GM19240 (cell line): ENCODE measurements around the gene DYRK1A.
A peak's percentile ranks its signal among the peaks of the same experiment; 100 is the strongest.
"Not testable (repeated sequence)": the region's sequence is repeated elsewhere in the genome, so short reads cannot be mapped to it uniquely, and the experiment has no call there.

Experiments used
- DNase-seq: peaks from one replicate; pipeline ENCODE4 v3.0.0; 2011; ENCODE audit warnings: low spot score; ENCODE audit not compliant: insufficient read length

DYRK1A gene

DNA sequence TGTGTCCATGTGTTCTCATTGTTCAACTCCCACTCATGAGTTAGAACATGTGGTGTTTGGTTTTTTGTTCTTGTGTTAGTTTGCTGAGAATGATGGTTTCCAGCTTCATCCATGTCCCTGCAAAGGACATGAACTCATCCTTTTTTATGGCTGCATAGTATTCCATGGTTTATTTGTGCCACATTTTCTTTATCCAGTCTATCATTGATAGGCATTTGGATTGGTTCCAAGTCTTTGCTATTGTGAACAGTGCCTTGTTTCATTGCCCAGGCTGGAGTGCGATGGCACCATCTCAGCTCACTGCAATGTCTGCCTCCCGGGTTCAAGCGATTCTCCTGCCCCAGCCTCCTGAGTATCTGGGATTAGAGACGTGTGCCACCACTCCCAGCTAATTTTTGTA is 183.2 kb downstream of the DYRK1A start:
- not testable (repeated sequence) for DNase-seq

- no peak for DNase-seq
These were observed 183.6 kb downstream of the DYRK1A start for GRCh38 chr21:37550157-37550556.

DNA sequence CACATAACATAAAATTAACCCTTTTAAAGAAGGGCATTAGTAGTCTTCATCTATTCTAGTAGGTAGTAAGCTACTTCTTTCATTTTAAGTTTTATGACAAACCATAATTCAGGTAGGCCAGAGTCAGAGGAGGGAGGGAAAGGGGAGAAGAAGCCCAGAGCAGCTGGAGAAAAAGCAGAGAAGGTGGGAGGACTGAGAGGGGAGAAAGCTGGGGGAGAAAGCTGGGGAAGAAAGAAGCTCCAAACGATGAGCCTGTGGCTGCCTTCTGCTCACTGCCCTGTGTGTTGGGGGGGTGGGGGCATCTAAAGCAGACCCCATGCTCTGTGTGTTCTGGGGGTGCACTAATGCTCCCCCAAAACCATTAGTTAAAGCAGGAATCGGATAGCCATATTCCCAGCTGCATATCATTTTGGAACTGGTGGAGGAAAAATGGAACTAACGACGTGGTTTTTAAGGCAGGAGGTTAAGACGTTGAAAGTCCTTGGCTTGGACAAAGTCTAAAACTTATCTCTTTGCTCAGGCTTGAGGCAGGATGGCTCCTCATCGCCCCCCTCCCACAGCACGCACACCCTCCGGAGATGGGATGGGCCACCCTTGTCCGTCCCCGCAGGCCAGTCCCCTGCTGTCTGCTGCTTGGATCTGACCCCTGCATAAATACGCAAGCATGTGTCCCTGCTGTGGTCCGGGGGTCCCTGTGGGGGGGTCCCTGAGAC is 184.2 kb downstream of the DYRK1A start:
- DNase-seq = no peak

GRCh38 chr21:37551331-37551992 is 184.9 kb downstream of the DYRK1A start:
- DNase-seq = no peak

DNA sequence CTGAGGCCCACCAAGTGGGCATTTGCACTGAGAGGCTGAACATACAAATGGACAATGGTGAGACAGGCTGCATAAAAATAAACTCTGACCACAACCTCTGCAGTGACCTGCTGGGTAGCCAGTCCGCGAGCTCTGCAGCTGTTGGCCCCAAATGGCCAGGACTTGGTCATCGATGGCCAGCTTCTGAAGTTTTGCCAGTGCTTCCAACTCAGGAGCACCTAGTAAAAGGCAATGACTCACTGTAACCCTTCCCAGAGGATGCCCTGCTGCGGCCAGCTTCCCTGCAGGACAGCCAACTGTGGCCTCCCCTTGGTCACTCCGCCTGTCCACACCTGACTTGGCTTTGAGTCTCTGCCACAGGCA is 185.4 kb downstream of the DYRK1A start:
- DNase-seq = no peak

DNA sequence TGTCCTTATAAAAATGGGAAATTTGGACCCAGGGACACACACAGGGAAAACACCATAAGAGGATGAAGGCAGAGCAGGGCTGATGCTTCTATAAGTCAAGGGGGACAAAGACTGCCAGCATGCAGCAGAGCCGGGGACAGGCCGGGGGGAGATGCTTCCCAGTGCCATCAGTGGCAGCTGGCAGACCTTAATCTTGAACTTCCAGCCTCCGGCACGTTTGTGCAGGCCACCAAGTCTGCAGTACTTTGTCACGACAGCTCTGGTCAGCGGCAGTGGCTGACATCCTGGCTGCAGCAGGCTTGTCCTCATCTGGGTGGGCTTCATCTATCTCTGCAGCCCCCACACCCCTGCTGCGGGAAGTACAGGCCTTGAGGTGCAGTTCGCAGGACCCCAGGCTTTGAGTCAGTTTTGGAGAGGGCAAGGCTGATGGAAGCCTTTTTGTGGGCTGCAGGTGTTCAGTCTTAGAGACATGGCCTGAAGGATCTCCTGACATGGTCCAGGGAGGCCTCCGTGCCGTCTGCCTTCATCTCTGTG is 186.0 kb downstream of the DYRK1A start:
- DNase-seq = no peak

- DNase-seq = no peak
These were observed 186.5 kb downstream of the DYRK1A start for GRCh38 chr21:37553078-37553481.

- no peak for DNase-seq
These were observed 188.2 kb downstream of the DYRK1A start for GRCh38 chr21:37554661-37555379.

DNA sequence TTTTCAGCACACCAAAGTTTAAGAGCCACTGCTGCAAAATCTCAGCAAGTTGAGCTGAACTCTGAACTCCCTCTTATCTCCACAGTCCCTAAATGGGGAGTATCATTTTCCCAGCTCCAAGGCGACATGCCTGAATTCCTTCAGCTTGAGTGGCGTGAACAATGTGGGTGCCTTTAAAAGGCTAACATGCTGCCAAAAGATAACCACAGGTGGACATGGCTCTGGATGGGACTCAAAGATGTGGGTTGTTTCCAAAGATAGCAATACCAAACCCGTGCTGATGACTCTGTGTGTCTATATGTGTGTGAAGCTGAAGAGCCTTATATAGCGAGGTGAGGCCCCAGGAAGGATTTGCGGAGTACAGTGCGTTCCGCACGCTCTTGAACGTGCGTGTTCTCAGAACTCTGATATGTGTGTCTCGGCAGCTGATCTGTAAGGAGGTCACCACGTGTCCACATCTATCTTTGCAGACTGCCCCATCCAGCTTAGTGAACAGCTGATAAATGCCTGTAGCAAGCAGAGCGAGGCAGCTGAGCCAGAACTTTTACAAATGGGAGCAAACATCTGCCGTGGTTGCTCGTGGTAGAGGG is 189.2 kb downstream of the DYRK1A start:
- DNase-seq = no peak

DNA sequence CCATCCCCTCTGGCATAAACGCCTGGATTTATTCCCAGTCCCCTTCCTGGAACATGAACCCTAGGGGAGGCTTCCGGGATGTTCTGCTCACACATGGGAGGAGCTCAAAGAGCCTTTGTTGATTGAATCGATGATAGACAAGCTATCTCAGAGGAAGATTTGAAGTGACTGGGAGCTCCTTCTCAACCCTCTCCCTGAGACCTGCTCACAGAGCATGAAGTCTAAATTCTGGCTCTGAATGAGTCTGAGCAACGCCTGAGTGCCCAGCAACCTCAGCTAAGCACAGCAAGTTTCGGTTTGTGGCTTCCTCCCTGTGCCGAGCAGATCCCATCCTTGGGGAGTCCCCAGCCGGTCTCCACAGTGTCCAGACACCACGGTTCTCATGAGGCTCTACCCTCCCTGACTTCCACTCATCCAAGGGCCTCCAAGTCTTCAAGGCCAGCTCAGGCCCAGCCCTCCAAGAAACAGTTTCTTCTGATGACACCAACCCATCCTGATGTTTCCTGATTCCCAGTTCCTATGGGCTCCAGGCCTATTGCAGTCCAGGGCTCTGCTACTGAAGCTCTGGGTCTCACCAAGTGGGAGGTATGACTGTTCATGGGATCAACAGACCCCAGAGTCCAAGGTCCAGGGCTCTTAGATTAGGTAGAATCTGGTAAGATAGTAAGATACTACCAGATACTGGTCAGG is 190.8 kb downstream of the DYRK1A start:
- peak; percentile 68 for DNase-seq

DNA sequence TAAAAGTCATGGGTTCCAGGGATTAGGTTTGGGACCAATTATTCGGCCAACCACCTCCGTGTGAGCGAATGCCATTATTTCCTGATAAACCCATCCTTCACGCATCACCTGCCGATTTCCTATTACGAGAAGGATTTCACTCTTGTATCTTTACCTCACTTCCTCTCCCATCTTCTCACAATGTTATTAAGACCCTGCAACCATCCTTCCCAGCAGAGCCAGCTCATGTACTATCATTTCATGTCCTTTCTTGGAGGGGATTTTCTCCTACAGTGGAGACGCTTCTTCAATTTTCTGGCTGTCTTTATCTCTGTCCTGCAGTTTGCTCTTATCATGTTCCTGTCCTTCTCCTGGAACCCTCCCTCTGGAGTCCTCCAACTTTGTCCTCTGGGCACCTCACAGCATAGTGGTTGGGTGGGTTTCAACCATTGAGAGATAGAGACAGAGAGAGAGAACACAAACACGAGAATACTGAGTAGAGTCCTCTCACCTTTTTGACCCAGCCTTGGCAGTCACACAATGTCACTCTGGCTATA is 192.2 kb downstream of the DYRK1A start:
- no peak for DNase-seq

DNA sequence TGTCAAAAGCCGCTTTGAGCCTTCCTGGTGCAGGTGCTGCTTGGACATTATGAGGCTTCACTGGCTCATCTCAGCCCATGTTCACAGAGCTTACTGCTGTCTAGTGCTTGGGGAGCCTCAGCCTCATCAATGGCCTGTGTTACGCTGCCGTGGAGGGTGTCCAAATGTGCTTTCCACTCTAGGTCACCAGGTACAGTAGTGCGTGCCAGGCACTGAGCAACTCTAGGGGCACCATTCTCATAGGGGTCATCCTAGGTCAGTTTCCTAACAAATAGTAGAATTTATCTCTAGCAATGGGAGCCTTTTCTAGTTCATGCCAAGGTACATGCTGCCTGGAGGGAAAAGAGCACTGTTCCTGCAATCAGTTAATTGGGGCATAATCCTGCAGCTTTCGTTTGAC is 193.8 kb downstream of the DYRK1A start:
- DNase-seq = no peak

DNA sequence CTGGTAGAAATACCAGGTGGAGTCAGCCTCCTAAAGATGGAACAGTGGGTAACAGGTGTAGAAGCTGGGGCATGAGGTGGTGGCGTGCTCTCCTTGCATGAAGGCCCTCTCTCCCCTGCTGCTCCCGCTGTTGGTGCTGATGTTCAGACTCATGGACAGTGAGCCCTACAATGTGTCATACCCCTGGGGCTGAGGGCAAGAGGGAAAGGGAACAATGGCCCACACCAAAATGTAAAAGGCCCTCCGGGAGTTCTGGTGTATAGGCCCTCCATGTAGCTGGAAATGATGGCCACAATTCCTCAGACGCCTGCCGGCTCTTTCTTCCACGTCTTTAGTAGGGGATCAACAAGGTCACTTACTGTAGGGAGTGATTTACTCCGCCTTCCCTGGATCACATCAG is 194.9 kb downstream of the DYRK1A start:
- DNase-seq = no peak

DNA sequence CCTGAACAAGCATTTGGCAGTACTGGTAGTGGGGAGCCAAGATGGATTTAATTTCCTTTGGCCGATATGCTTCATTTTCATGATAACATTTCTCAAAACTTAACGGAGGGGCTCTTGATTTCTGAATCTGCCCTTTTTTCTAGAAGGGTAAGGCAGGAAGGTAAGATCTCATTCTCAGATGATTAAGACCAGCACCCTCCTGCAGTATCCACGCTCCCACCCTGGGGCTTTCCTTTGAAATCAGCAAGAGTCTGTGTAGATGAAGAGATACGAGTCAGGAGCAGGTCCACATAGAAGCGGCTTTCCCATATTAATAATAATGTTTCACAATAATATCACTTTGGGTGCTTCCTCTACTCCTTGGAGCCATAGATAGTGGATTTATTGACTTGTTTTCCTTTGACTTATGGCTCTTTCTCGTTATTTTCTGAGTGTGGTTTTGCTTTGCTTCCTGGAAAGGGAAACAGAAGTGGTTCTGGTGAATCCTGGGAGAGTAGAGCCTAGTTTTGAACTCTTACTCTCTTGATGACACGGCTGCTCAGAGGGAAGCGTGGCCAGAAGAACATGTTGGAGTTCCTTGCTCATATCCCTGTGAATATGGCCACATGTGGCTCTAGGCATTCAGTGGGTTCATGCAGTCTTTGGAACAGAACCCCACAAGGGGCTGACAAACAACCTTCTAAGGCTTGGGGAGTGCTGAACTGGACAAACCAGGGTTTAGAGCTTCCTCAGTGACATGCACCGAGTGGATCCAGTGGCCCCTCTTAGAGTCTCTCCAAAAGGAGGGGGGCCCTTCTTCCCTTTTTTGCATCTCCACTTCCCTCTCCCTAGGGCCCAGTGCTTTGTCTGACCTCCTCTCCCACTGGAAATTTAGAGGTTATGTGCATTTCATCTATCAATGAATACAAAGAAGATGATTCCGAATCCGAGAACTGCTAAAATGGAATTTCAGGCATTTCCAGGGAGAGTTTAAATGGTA is 195.7 kb downstream of the DYRK1A start:
- DNase-seq = no peak

DNA sequence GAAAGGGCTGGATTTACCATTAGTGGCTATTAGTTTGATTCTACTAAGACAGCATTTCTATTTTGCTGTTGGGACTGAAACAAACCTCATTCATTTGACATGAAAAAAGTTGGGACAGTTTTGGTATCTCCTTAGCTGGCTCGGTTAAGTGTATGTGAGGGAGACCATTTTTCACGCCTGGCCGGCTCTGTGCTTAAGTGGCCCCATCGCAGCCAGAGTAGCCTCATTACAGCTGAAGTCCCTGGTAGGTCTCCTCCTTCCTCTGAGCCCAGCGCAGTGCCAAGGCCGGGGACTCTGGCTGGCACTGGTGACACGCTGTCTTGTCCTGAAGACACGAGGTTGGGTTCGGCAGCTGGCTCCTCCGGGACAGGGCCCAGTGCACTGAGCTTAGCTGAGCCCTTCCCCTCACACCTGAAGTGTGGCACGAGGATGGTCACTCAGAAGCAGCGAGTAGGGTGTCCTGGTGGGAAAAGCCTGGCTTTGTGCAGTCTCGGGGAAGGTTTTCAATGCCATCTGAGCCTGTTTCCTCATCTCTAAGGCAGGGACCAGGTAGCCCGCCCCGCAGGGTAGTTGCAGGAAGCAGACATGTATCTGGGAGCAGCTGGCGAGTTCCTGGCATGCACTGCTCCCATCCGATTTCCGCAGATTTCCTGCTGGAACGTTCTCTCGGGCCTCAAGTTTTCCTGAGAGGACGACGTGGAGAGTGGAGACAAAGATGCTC is 196.5 kb downstream of the DYRK1A start:
- no peak for DNase-seq

GRCh38 chr21:37563641-37564340 is 197.2 kb downstream of the DYRK1A start:
- peak; percentile 74 for DNase-seq

DNA sequence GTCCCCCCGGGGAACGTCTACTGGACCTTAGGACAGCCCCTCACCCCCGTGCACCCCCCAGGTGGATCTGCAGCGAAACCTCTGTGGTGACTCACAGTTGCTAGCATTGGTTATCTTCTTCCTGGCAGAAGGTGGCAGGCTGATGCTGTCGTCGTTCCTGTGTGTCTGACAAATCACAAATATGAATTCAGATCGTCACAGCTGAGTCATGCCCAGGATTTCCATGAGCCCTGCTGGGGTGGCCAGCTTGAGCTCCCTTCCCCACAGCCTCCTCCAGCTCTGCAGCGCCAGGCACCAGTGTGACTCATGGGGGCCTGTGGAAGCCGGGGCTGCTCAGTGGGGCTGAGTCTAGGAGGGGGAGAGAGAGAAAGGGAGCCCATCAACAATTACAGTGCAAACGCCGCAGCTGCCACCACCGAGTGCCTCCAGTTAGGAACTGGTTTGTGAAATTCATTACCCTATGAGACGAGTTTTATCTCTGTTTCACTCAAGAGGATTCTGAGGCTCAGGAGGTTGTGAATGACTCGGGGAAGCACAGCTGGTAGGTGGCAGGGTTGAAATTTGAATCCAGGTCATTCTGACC is 197.9 kb downstream of the DYRK1A start:
- DNase-seq = no peak

- no peak for DNase-seq
These were observed 198.5 kb downstream of the DYRK1A start for GRCh38 chr21:37564924-37565529.
